HepG2 (cell line): Measurements from ENCODE around the gene RTBDN. TPM values are rescaled to one million over a fixed set of nuclear protein-coding genes. Genes with fewer than 3 reads are reported as not detected.

ENCODE experiments used
- BCL6 ChIP-seq: IDR thresholded peaks from 2 replicates; pipeline ENCODE4 v1.6.1; 2016; ENCODE audit warnings: missing genetic modification reagents, missing compliant biosample characterization
- EED ChIP-seq: sonication (generic); formaldehyde crosslinking; IDR thresholded peaks from 2 replicates; pipeline ENCODE4 v1.5.0; 2020; ENCODE audit warnings: mild to moderate bottlenecking, missing genetic modification reagents
- HOXA5 ChIP-seq: sonication (generic); formaldehyde crosslinking; IDR thresholded peaks from 2 replicates; pipeline ENCODE4 v1.4.0; 2020; ENCODE audit warnings: missing genetic modification reagents
- KDM2A ChIP-seq: sonication (generic); formaldehyde crosslinking; IDR thresholded peaks from 2 replicates; pipeline ENCODE4 v1.4.0; 2020; ENCODE audit warnings: low read depth, missing genetic modification reagents, borderline replicate concordance
- MED1 ChIP-seq: sonication (generic); formaldehyde crosslinking; IDR thresholded peaks from 2 replicates; pipeline ENCODE4 v1.4.0; 2020; ENCODE audit warnings: missing genetic modification reagents
- NFRKB ChIP-seq: fragments of 450-650 bp; IDR thresholded peaks from 2 replicates; pipeline ENCODE4 v1.6.1; 2017
- POLR2A ChIP-seq, 2 experiments: IDR thresholded peaks; 2 replicates each; pipeline ENCODE4 v1.6.1; 2011; ENCODE audit warnings: low read depth in 2 of 2, low read length in 2 of 2, mild to moderate bottlenecking in 1 of 2, moderate library complexity in 1 of 2; ENCODE audit not compliant: insufficient read depth in 1 of 2
- RBM39 ChIP-seq: fragments of 200-400 bp; formaldehyde crosslinking; IDR thresholded peaks from one replicate; pipeline ENCODE4 v1.6.1; 2018; ENCODE audit warnings: antibody characterized with exemption, mild to moderate bottlenecking, low read depth, low read length; ENCODE audit not compliant: poor library complexity, severe bottlenecking
- RFX5 ChIP-seq: IDR thresholded peaks from 2 replicates; pipeline ENCODE4 v1.6.1; 2011; ENCODE audit warnings: low read depth, low read length, improper control_type of control experiment
- SIN3A ChIP-seq: IDR thresholded peaks from 2 replicates; pipeline ENCODE4 v1.6.1; 2011; ENCODE audit warnings: low read depth, mild to moderate bottlenecking, control low read depth, low read length, borderline replicate concordance
- SMC3 ChIP-seq: IDR thresholded peaks from 2 replicates; pipeline ENCODE4 v1.6.1; 2011; ENCODE audit warnings: low read length, improper control_type of control experiment
- SOX13 ChIP-seq, 3 experiments: fragments of 450-650 bp in 1 of 3; sonication (generic) in 1 of 3; formaldehyde crosslinking in 1 of 3; IDR thresholded peaks in 2 of 3; conservative IDR thresholded peaks in 1 of 3; 2 replicates each; pipeline versions ENCODE4 v1.5.0 to v1.6.1; 2016 to 2020; ENCODE audit warnings: antibody characterized with exemption in 1 of 3, mild to moderate bottlenecking in 1 of 3, missing compliant biosample characterization in 1 of 3, missing genetic modification reagents in 1 of 3, moderate library complexity in 1 of 3
- TOE1 ChIP-seq: sonication (generic); formaldehyde crosslinking; IDR thresholded peaks from 2 replicates; pipeline ENCODE4 v1.4.0; 2020; ENCODE audit warnings: mild to moderate bottlenecking, missing genetic modification reagents
- ZBTB8A ChIP-seq: sonication (generic); formaldehyde crosslinking; IDR thresholded peaks from 2 replicates; pipeline ENCODE4 v1.4.0; 2020; ENCODE audit warnings: mild to moderate bottlenecking, low read depth, missing genetic modification reagents, borderline replicate concordance
- ZFP41 ChIP-seq: sonication (generic); formaldehyde crosslinking; IDR thresholded peaks from 2 replicates; pipeline ENCODE4 v1.4.0; 2020; ENCODE audit warnings: mild to moderate bottlenecking, missing genetic modification reagents, borderline replicate concordance
- ZNF143 ChIP-seq: sonication (generic); formaldehyde crosslinking; IDR thresholded peaks from 2 replicates; pipeline ENCODE4 v1.4.0; 2020; ENCODE audit warnings: missing genetic modification reagents
- ZNF160 ChIP-seq: sonication (generic); formaldehyde crosslinking; IDR thresholded peaks from 2 replicates; pipeline ENCODE4 v1.8.0; 2022; ENCODE audit warnings: mild to moderate bottlenecking, inconsistent platforms, missing genetic modification reagents
- ZNF224 ChIP-seq: sonication (generic); formaldehyde crosslinking; IDR thresholded peaks from 2 replicates; pipeline ENCODE4 v1.5.0; 2020; ENCODE audit warnings: mild to moderate bottlenecking, missing genetic modification reagents
- ZNF235 ChIP-seq: sonication (generic); formaldehyde crosslinking; IDR thresholded peaks from 2 replicates; pipeline ENCODE4 v1.8.1; 2023; ENCODE audit warnings: mild to moderate bottlenecking, missing genetic modification reagents, borderline replicate concordance
- ZNF510 ChIP-seq: sonication (generic); formaldehyde crosslinking; IDR thresholded peaks from 2 replicates; pipeline ENCODE4 v1.4.0; 2020; ENCODE audit warnings: low read depth, mild to moderate bottlenecking, missing genetic modification reagents
- ZNF557 ChIP-seq: sonication (generic); formaldehyde crosslinking; IDR thresholded peaks from 2 replicates; pipeline ENCODE4 v1.4.0; 2020; ENCODE audit warnings: missing genetic modification reagents
- ZNF597 ChIP-seq: sonication (generic); formaldehyde crosslinking; IDR thresholded peaks from 2 replicates; pipeline ENCODE4 v1.5.0; 2020; ENCODE audit warnings: missing genetic modification reagents
- ZNF816 ChIP-seq: sonication (generic); formaldehyde crosslinking; IDR thresholded peaks from 2 replicates; pipeline ENCODE4 v1.8.0; 2022; ENCODE audit warnings: missing genetic modification reagents, mild to moderate bottlenecking, borderline replicate concordance
- ZNF879 ChIP-seq: sonication (generic); formaldehyde crosslinking; IDR thresholded peaks from 2 replicates; pipeline ENCODE4 v1.8.1; 2023; ENCODE audit warnings: missing genetic modification reagents
- polyA plus RNA-seq, 8 experiments: library from polyadenylated mRNA; depleted of rRNA in 3 of 8; stranded (reverse) in 7 of 8; unstranded in 1 of 8; fragments of >200 nt; fragmentation: Illumina TruSeq in 4 of 8; extraction: Trizol in 4 of 8; gene quantifications; 2 replicates each; pipeline versions ENCODE4 v1.2.1 to v1.2.3, GENCODE V29; 2011 to 2016; ENCODE audit warnings: low read depth in 4 of 8, missing spikeins in 1 of 8, mixed read lengths in 1 of 8; ENCODE audit not compliant: insufficient read depth in 1 of 8
- total RNA-seq, 5 experiments: library from RNA; depleted of rRNA; stranded (reverse); fragments of >200 nt; fragmentation: Illumina TruSeq; extraction: Trizol; gene quantifications; 2 replicates each; pipeline ENCODE4 v1.2.3, GENCODE V29; 2016; ENCODE audit warnings: low read depth in 1 of 5
- TF ChIP-seq, protein P1 (sequence below): sonication (generic); formaldehyde crosslinking; IDR thresholded peaks from 2 replicates; pipeline ENCODE4 v1.4.0; 2020; ENCODE audit warnings: missing genetic modification reagents, borderline replicate concordance

The RTBDN gene
- total and polyA plus RNA-seq, 2 of the 13 experiments (the other 11 are each of a cell fraction or from before 2014, with no cell fraction given) = 0.27 to 0.48 TPM

GRCh38 chr19:12806242-12807081 is 27.9 kb downstream of the RTBDN start, which contains the start of gene RNASEH2A (continued):
- no peak for TF ChIP-seq ZNF816 (CRISPR knock-in tag)
- TF ChIP-seq MED1 (CRISPR knock-in tag) = peak; percentile 50; the same call in 1 of the 2 replicates
- TF ChIP-seq ZNF510 = peak; percentile 93; the same call in 1 of the 2 replicates
- TF ChIP-seq ZNF224 (CRISPR knock-in tag) = no peak; the same call in 1 of the 2 replicates
- no peak; the same call in 1 of the 2 replicates for TF ChIP-seq HOXA5 (CRISPR knock-in tag)
- peak; percentile 82; the same call in 1 of the 2 replicates for TF ChIP-seq SIN3A
- TF ChIP-seq POLR2A (IDR thresholded peaks at IDR 0.05; ENCODE audit: insufficient read depth in 1 of 2, low read depth in 2 of 2, low read length in 2 of 2) = peak; percentile 67 to 86
- TF ChIP-seq ZNF235 = peak; percentile 79; the same call in 1 of the 2 replicates
- peak; percentile 73; the same call in 1 of the 2 replicates for TF ChIP-seq ZFP41 (CRISPR knock-in tag)
- TF ChIP-seq RBM39 = peak; percentile 79
- no peak for TF ChIP-seq RFX5
- TF ChIP-seq SOX13 (IDR thresholded peaks at IDR 0.05) = no peak
- TF ChIP-seq SOX13 (CRISPR knock-in tag; conservative IDR thresholded peaks at IDR 0.05 in 1 of 2, IDR thresholded peaks at IDR 0.05 in 1 of 2) = no peak; a peak in 1 of 4 replicates
- peak; percentile 81 for TF ChIP-seq KDM2A (CRISPR knock-in tag)
- TF ChIP-seq EED (CRISPR knock-in tag) = 0 out of 2 replicates have a peak, but pooled peaks have one; percentile 54
- TF ChIP-seq ZNF597 (CRISPR knock-in tag) = no peak
- no peak for TF ChIP-seq ZBTB8A (CRISPR knock-in tag)
- TF ChIP-seq, protein P1, sequence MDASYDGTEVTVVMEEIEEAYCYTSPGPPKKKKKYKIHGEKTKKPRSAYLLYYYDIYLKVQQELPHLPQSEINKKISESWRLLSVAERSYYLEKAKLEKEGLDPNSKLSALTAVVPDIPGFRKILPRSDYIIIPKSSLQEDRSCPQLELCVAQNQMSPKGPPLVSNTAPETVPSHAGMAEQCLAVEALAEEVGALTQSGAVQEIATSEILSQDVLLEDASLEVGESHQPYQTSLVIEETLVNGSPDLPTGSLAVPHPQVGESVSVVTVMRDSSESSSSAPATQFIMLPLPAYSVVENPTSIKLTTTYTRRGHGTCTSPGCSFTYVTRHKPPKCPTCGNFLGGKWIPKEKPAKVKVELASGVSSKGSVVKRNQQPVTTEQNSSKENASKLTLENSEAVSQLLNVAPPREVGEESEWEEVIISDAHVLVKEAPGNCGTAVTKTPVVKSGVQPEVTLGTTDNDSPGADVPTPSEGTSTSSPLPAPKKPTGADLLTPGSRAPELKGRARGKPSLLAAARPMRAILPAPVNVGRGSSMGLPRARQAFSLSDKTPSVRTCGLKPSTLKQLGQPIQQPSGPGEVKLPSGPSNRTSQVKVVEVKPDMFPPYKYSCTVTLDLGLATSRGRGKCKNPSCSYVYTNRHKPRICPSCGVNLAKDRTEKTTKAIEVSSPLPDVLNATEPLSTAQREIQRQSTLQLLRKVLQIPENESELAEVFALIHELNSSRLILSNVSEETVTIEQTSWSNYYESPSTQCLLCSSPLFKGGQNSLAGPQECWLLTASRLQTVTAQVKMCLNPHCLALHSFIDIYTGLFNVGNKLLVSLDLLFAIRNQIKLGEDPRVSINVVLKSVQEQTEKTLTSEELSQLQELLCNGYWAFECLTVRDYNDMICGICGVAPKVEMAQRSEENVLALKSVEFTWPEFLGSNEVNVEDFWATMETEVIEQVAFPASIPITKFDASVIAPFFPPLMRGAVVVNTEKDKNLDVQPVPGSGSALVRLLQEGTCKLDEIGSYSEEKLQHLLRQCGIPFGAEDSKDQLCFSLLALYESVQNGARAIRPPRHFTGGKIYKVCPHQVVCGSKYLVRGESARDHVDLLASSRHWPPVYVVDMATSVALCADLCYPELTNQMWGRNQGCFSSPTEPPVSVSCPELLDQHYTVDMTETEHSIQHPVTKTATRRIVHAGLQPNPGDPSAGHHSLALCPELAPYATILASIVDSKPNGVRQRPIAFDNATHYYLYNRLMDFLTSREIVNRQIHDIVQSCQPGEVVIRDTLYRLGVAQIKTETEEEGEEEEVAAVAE (CRISPR knock-in tag) = peak; percentile 66; the same call in 1 of the 2 replicates
- no peak for TF ChIP-seq SMC3
- no peak for TF ChIP-seq NFRKB
- TF ChIP-seq ZNF557 (CRISPR knock-in tag) = 0 out of 2 replicates have a peak, but pooled peaks have one; percentile 75
- peak; percentile 82; the same call in 1 of the 2 replicates for TF ChIP-seq ZNF879 (CRISPR knock-in tag)
- no peak for TF ChIP-seq TOE1 (CRISPR knock-in tag)
- peak; percentile 89; the same call in 1 of the 2 replicates for TF ChIP-seq ZNF160 (CRISPR knock-in tag)
- 0 out of 2 replicates have a peak, but pooled peaks have one; percentile 32 for TF ChIP-seq BCL6
- TF ChIP-seq ZNF143 (CRISPR knock-in tag) = peak; percentile 99
